IMR-90 (cell line): Measurements from ENCODE around the gene FBLN1. TPM values are rescaled to one million over a fixed set of nuclear protein-coding genes. Genes with fewer than 3 reads are reported as not detected.

Source experiments
- ATAC-seq: fragments of 200-7000 bp; cut with Tn5 transposase; 2 replicates; pipeline ENCODE4 v1.9.1; 2020; ENCODE audit warnings: low read depth, mild to moderate bottlenecking, moderate library complexity
- BruUV-seq: library from RNA; stranded (reverse); fragments of 400-500 nt; replicated peaks from 2 replicates; lab custom pipeline; 2021; lab: Mats Ljungman, UMichigan
- CTCF ChIA-PET: fragments of 300-600 bp; formaldehyde crosslinking; extraction: SDS; loops from one replicate; lab custom pipeline; 2021; ENCODE audit warnings: antibody characterized with exemption; lab: Yijun Ruan, JAX
- POLR2A ChIA-PET: fragments of 300-600 bp; sonication (Branson Sonifier 250); formaldehyde crosslinking; loops from one replicate; lab custom pipeline; 2022; ENCODE audit warnings: antibody characterized with exemption; ENCODE audit not compliant: unreplicated experiment; lab: Charles Lee
- DNase-seq: peaks from one replicate; pipeline ENCODE4 v3.0.0; 2013
- H2AFZ ChIP-seq: replicated peaks from 2 replicates; pipeline ENCODE3; 2013; ENCODE audit warnings: low read length, mild to moderate bottlenecking; ENCODE audit not compliant: poor library complexity
- H2AK5ac ChIP-seq: 2 replicates; pipeline ENCODE4 v1.6.1; 2013; ENCODE audit warnings: low read depth, low read length, inconsistent platforms
- H2AK9ac ChIP-seq: replicated peaks from 2 replicates; pipeline ENCODE3; 2013; ENCODE audit warnings: mild to moderate bottlenecking, low read depth, low read length, moderate library complexity; ENCODE audit not compliant: poor library complexity
- H2BK120ac ChIP-seq: 2 replicates; pipeline ENCODE4 v1.6.1; 2013; ENCODE audit warnings: low read depth, low read length, inconsistent platforms
- H2BK15ac ChIP-seq: 3 replicates; pipeline ENCODE4 v1.6.1; 2013; ENCODE audit warnings: low read depth, low read length, inconsistent platforms
- H2BK20ac ChIP-seq: 2 replicates; pipeline ENCODE4 v1.6.1; 2013; ENCODE audit warnings: low read depth, mild to moderate bottlenecking, inconsistent platforms, low read length, moderate library complexity
- H2BK5ac ChIP-seq: 2 replicates; pipeline ENCODE4 v1.6.1; 2013; ENCODE audit warnings: mild to moderate bottlenecking, low read depth, low read length, inconsistent platforms; ENCODE audit not compliant: poor library complexity, severe bottlenecking
- H3K14ac ChIP-seq: replicated peaks from 2 replicates; pipeline ENCODE4 v1.6.1; 2013; ENCODE audit warnings: low read depth, low read length, inconsistent platforms
- H3K18ac ChIP-seq: 2 replicates; pipeline ENCODE4 v1.6.1; 2013; ENCODE audit warnings: low read depth, low read length, control low read depth
- H3K23ac ChIP-seq: 2 replicates; pipeline ENCODE4 v1.6.1; 2013; ENCODE audit warnings: low read depth, low read length, inconsistent platforms
- H3K27ac ChIP-seq: 2 replicates; pipeline ENCODE4 v1.5.1; 2013; ENCODE audit warnings: mild to moderate bottlenecking, control low read depth, low read length; ENCODE audit not compliant: insufficient read depth
- H3K27me3 ChIP-seq: 2 replicates; pipeline ENCODE4 v1.6.1; 2013; ENCODE audit warnings: low read length; ENCODE audit not compliant: control insufficient read depth, insufficient read depth
- H3K36me3 ChIP-seq: 2 replicates; pipeline ENCODE4 v1.6.1; 2013; ENCODE audit warnings: low read length, mixed read lengths; ENCODE audit not compliant: control insufficient read depth, insufficient read depth
- H3K4ac ChIP-seq: 2 replicates; pipeline ENCODE4 v1.6.1; 2013; ENCODE audit warnings: low read depth, low read length, inconsistent platforms
- H3K4me1 ChIP-seq: 2 replicates; pipeline ENCODE4 v1.6.1; 2013; ENCODE audit warnings: low read length, mixed read lengths; ENCODE audit not compliant: control insufficient read depth, insufficient read depth
- H3K4me2 ChIP-seq: 2 replicates; pipeline ENCODE4 v1.6.1; 2013; ENCODE audit warnings: low read depth, mild to moderate bottlenecking, control low read depth, low read length, moderate library complexity
- H3K4me3 ChIP-seq: 2 replicates; pipeline ENCODE4 v1.5.1; 2013; ENCODE audit warnings: low read depth, mild to moderate bottlenecking, control low read depth, low read length, moderate library complexity; ENCODE audit not compliant: insufficient read depth
- H3K56ac ChIP-seq: 2 replicates; pipeline ENCODE4 v1.6.1; 2013; ENCODE audit warnings: low read length, inconsistent platforms; ENCODE audit not compliant: insufficient read depth; ENCODE audit errors: extremely low read depth
- H3K79me1 ChIP-seq, 2 experiments: 2 replicates each; pipeline ENCODE4 v1.6.1; 2013; ENCODE audit warnings: low read length in 2 of 2, inconsistent platforms in 1 of 2, low read depth in 1 of 2
- H3K9ac ChIP-seq: 2 replicates; pipeline ENCODE4 v1.6.1; 2013; ENCODE audit warnings: low read depth, low read length, control low read depth
- H3K9me1 ChIP-seq: 2 replicates; pipeline ENCODE4 v1.6.1; 2013; ENCODE audit warnings: low read length, inconsistent platforms; ENCODE audit not compliant: insufficient read depth
- H3K9me3 ChIP-seq: 2 replicates; pipeline ENCODE4 v1.6.1; 2013; ENCODE audit warnings: low read length; ENCODE audit not compliant: control insufficient read depth, insufficient read depth
- H4K20me1 ChIP-seq: 2 replicates; pipeline ENCODE4 v1.6.1; 2013; ENCODE audit warnings: low read length, inconsistent platforms; ENCODE audit not compliant: insufficient read depth
- H4K5ac ChIP-seq: 2 replicates; pipeline ENCODE4 v1.6.1; 2013; ENCODE audit warnings: mild to moderate bottlenecking, low read depth, low read length, control low read depth
- H4K8ac ChIP-seq, 2 experiments: 2 replicates each; pipeline ENCODE4 v1.6.1; 2013; ENCODE audit warnings: low read depth in 2 of 2, low read length in 2 of 2, control low read depth in 1 of 2, inconsistent platforms in 1 of 2
- H4K91ac ChIP-seq: 2 replicates; pipeline ENCODE4 v1.6.1; 2013; ENCODE audit warnings: low read depth, low read length, inconsistent platforms; ENCODE audit not compliant: insufficient read depth
- CEBPB ChIP-seq: IDR thresholded peaks from 2 replicates; pipeline ENCODE4 v1.6.1; 2012; ENCODE audit warnings: low read depth, low read length, improper control_type of control experiment
- CHD1 ChIP-seq: IDR thresholded peaks from 2 replicates; pipeline ENCODE4 v1.6.1; 2012; ENCODE audit warnings: low read depth, low read length, improper control_type of control experiment
- MAFK ChIP-seq: IDR thresholded peaks from 2 replicates; pipeline ENCODE4 v1.6.1; 2012; ENCODE audit warnings: low read depth, low read length, improper control_type of control experiment
- MAZ ChIP-seq: IDR thresholded peaks from 2 replicates; pipeline ENCODE4 v1.6.1; 2012; ENCODE audit warnings: low read depth, mild to moderate bottlenecking, low read length, improper control_type of control experiment, moderate library complexity, borderline replicate concordance
- MXI1 ChIP-seq: IDR thresholded peaks from 2 replicates; pipeline ENCODE4 v1.6.1; 2012; ENCODE audit warnings: low read depth, mild to moderate bottlenecking, low read length, moderate library complexity, borderline replicate concordance
- POLR2A ChIP-seq: IDR thresholded peaks from 2 replicates; pipeline ENCODE4 v1.6.1; 2012; ENCODE audit warnings: mild to moderate bottlenecking, low read depth, low read length
- RAD21 ChIP-seq: IDR thresholded peaks from 2 replicates; pipeline ENCODE4 v1.6.1; 2012; ENCODE audit warnings: low read length, improper control_type of control experiment
- RCOR1 ChIP-seq: IDR thresholded peaks from 2 replicates; pipeline ENCODE4 v1.6.1; 2012; ENCODE audit warnings: mild to moderate bottlenecking, low read length, improper control_type of control experiment; ENCODE audit not compliant: insufficient replicate concordance
- SMC3 ChIP-seq: fragments of 150-350 bp; IDR thresholded peaks from 2 replicates; pipeline ENCODE4 v1.6.1; 2016; ENCODE audit warnings: low read depth, mild to moderate bottlenecking, antibody characterized with exemption, low read length, moderate library complexity
- WGBS, 2 experiments: methylation state at CpG; one replicate each; pipeline versions ENCODE4 v1.1.5 to v1.1.7; 2013; ENCODE audit warnings: missing lambda C conversion rate in 2 of 2; ENCODE audit not compliant: insufficient read length in 1 of 2; ENCODE audit errors: extremely low coverage in 2 of 2; 5-methylcytosine and 5-hydroxymethylcytosine counted together
- dilution Hi-C: fragments of 300-500 bp; cut with HindIII; formaldehyde crosslinking; loops from one replicate; pipeline ENCODE4 v1.14.3; 2018; ENCODE audit warnings: low sequenced_read_pairs; ENCODE audit not compliant: unreplicated experiment
- in situ Hi-C: fragments of 300-500 bp; cut with MboI; formaldehyde crosslinking; loops from 3 replicates; pipeline ENCODE4 v1.14.3; 2019; ENCODE audit warnings: low sequenced_read_pairs, inconsistent platforms, mixed read lengths
- intact Hi-C: fragments of 100-400 bp; cut with micrococcal nuclease; formaldehyde crosslinking; loops from 2 replicates; pipeline ENCODE4 v1.10.0; 2022
- polyA plus RNA-seq, 3 experiments: library from polyadenylated mRNA; depleted of rRNA; stranded (reverse); fragments of >200 nt; gene quantifications; 2 replicates each; pipeline ENCODE4 v1.2.3, GENCODE V29; 2012; ENCODE audit warnings: low replicate concordance in 1 of 3
- total RNA-seq: library from RNA; depleted of rRNA; stranded (reverse); fragments of >200 nt; gene quantifications from 2 replicates; pipeline ENCODE4 v1.2.3, GENCODE V29; 2012
- TF ChIP-seq, protein P1 (sequence below): fragments of 150-350 bp; IDR thresholded peaks from 2 replicates; pipeline ENCODE4 v1.6.1; 2016; ENCODE audit warnings: low read depth, mild to moderate bottlenecking, low read length, moderate library complexity, borderline replicate concordance

FBLN1 gene
- total and polyA plus RNA-seq, 2 of the 4 experiments (the other 2 are of a cell fraction) = 11.3 to 87.9 TPM

DNA sequence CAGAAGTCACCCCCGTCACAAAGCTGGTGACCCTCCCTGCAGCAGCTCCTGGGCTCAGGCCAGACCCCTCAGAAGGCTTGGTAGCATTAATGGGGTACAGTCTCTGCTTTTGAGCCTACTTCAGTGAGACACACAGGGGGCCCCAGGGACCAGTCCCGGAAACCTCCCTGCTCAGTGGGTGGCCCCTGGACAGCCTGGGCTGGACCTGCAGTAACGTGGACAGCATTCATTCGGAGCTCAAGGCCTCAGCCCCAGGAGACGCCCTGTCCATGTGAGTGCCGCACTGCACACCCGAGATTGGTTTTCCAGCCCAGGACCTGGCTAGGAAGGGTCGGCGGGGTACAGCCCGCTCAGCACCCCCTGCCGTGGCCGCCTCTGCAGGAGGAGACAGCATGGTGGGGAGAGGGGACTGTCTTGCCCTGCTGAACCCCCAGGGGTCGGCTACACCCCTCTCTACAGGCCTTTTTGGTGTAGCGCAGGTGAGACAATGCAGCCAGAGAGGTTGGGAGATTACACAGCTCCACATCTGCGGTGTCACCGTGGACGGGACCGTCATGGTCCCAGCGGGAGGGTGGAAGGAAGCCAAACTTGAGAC lies 83.4 kb downstream of the FBLN1 start:
- no peak overlapping the region for H4K8ac ChIP-seq
- no peak overlapping the region for H3K27ac ChIP-seq
- H3K27me3 ChIP-seq = no peaks in the 10 kb centered on the region
- no peak overlapping the region; the same call in 1 of the 2 replicates for H2AK5ac ChIP-seq
- intact Hi-C loops (loop anchor here (10.0 kb wide), 1 partner anchor 259 kb away; no protein-coding TSS in a partner anchor), dilution Hi-C loops (no loop called here), in situ Hi-C loops (no loop called here)
- ATAC-seq = no peak
- peaks cover 60% of the 10 kb centered on the region; the same call in 1 of the 2 replicates for H3K36me3 ChIP-seq
- POLR2A ChIA-PET = no interaction called here
- peaks cover 0 to 9% of the 10 kb centered on the region in 2 experiments; a peak in 2 of 4 replicates for H3K79me1 ChIP-seq
- H3K14ac ChIP-seq = no peak overlapping the region
- H3K4me1 ChIP-seq = peaks cover 22% of the 10 kb centered on the region
- peaks cover 8% of the 10 kb centered on the region for H4K20me1 ChIP-seq
- DNase-seq = no peak
- no peak overlapping the region for H3K4ac ChIP-seq
- no peak overlapping the region for H3K4me2 ChIP-seq
- no peak overlapping the region for H2AFZ ChIP-seq
- H2BK120ac ChIP-seq = no peak overlapping the region
- CTCF ChIA-PET = no interaction called here
- no peak overlapping the region for H3K56ac ChIP-seq
- H3K9me1 ChIP-seq = peaks cover 13% of the 10 kb centered on the region
- TF ChIP-seq CHD1 (no peak), CEBPB (no peak), SMC3 (no peak), POLR2A (no peak), MAFK (no peak), MAZ (no peak), RAD21 (no peak), MXI1 (no peak), RCOR1 (no peak)
- TF ChIP-seq, protein P1, sequence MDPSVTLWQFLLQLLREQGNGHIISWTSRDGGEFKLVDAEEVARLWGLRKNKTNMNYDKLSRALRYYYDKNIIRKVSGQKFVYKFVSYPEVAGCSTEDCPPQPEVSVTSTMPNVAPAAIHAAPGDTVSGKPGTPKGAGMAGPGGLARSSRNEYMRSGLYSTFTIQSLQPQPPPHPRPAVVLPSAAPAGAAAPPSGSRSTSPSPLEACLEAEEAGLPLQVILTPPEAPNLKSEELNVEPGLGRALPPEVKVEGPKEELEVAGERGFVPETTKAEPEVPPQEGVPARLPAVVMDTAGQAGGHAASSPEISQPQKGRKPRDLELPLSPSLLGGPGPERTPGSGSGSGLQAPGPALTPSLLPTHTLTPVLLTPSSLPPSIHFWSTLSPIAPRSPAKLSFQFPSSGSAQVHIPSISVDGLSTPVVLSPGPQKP = no peak
- H4K5ac ChIP-seq = no peak overlapping the region
- no peak overlapping the region for H2BK20ac ChIP-seq
- no peak overlapping the region for H4K91ac ChIP-seq
- 97% methylated on average over 9 of the region's 19 CpGs; no CpG with 5 or more reads in 1 of the 2 experiments for WGBS, 2 experiments
- H3K18ac ChIP-seq = no peak overlapping the region
- no peak overlapping the region for H2BK15ac ChIP-seq
- no peak overlapping the region for H2BK5ac ChIP-seq
- no peaks in the 10 kb centered on the region for H3K9me3 ChIP-seq
- no peak overlapping the region for H3K23ac ChIP-seq
- no TSS peak for BruUV-seq
- peak overlapping the region; percentile 46 for H2AK9ac ChIP-seq
- no peak overlapping the region for H3K9ac ChIP-seq
- no peak overlapping the region for H3K4me3 ChIP-seq
